ENCODE data around the gene MGAM2.

The MGAM2 gene

DNA sequence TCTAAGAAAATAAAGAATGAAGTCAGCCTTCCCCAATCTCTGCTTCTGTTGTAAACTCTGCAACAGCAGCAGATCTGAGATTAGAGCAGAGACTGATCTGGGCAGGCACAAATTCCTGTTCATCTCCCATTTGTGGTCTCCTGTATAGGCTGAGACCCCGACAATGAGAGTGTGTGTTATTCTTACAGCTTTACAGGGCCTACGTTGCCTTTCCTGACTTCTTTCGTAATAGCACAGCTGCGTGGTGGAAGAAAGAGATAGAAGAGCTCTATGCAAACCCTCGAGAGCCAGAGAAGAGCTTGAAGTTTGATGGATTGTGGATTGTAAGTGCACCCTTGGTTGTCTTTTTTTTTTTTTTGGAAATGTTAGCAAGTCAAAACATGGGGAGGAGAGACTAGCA is 74.3 kb downstream of the MGAM2 start:
- H3K4me1 ChIP-seq (ENCODE audit: control insufficient read depth, insufficient read depth, low read length) = no peaks in the 10 kb centered on the region
- H3K9me3 ChIP-seq (ENCODE audit: control insufficient read depth, low read length) = no peaks in the 10 kb centered on the region
- H3K36me3 ChIP-seq (ENCODE audit: control insufficient read depth, insufficient read depth, low read length) = no peaks in the 10 kb centered on the region
- no peak overlapping the region for H3K4me3 ChIP-seq (ENCODE audit: low read length)
- no peaks in the 10 kb centered on the region for H3K27me3 ChIP-seq (ENCODE audit: control insufficient read depth, insufficient read depth, low read length)
- no peak overlapping the region for H3K9ac ChIP-seq (ENCODE audit: low read length)

GRCh38 chr7:142188154-142188553 is 76.6 kb downstream of the MGAM2 start:
- no peaks in the 10 kb centered on the region for H3K4me1 ChIP-seq (ENCODE audit: control insufficient read depth, insufficient read depth, low read length)
- no peaks in the 10 kb centered on the region for H3K9me3 ChIP-seq (ENCODE audit: control insufficient read depth, low read length)
- no peak overlapping the region for H3K4me3 ChIP-seq (ENCODE audit: low read length)
- no peaks in the 10 kb centered on the region for H3K27me3 ChIP-seq (ENCODE audit: control insufficient read depth, insufficient read depth, low read length)
- H3K9ac ChIP-seq (ENCODE audit: low read length) = no peak overlapping the region
- no peaks in the 10 kb centered on the region for H3K36me3 ChIP-seq (ENCODE audit: control insufficient read depth, insufficient read depth, low read length)

GRCh38 chr7:142188846-142189245 is 77.3 kb downstream of the MGAM2 start:
- Histone ChIP-seq H3K4me3 (ENCODE audit: low read length) (no peak overlapping the region), H3K36me3 (ENCODE audit: control insufficient read depth, insufficient read depth, low read length) (no peaks in the 10 kb centered on the region), H3K4me1 (ENCODE audit: control insufficient read depth, insufficient read depth, low read length) (no peaks in the 10 kb centered on the region), H3K9me3 (ENCODE audit: control insufficient read depth, low read length) (no peaks in the 10 kb centered on the region), H3K9ac (ENCODE audit: low read length) (no peak overlapping the region), H3K27me3 (ENCODE audit: control insufficient read depth, insufficient read depth, low read length) (no peaks in the 10 kb centered on the region)

GRCh38 chr7:142194201-142194600 is 82.7 kb downstream of the MGAM2 start:
- Histone ChIP-seq H3K4me3 (ENCODE audit: low read length) (no peak overlapping the region), H3K4me1 (ENCODE audit: control insufficient read depth, insufficient read depth, low read length) (no peaks in the 10 kb centered on the region), H3K9me3 (ENCODE audit: control insufficient read depth, low read length) (no peaks in the 10 kb centered on the region), H3K36me3 (ENCODE audit: control insufficient read depth, insufficient read depth, low read length) (no peaks in the 10 kb centered on the region), H3K9ac (ENCODE audit: low read length) (no peak overlapping the region), H3K27me3 (ENCODE audit: control insufficient read depth, insufficient read depth, low read length) (no peaks in the 10 kb centered on the region)

GRCh38 chr7:142196066-142196840 is 84.7 kb downstream of the MGAM2 start:
- Histone ChIP-seq H3K4me1 (ENCODE audit: control insufficient read depth, insufficient read depth, low read length) (no peaks in the 10 kb centered on the region), H3K27me3 (ENCODE audit: control insufficient read depth, insufficient read depth, low read length) (no peaks in the 10 kb centered on the region), H3K36me3 (ENCODE audit: control insufficient read depth, insufficient read depth, low read length) (no peaks in the 10 kb centered on the region), H3K9ac (ENCODE audit: low read length) (no peak overlapping the region), H3K9me3 (ENCODE audit: control insufficient read depth, low read length) (no peaks in the 10 kb centered on the region), H3K4me3 (ENCODE audit: low read length) (no peak overlapping the region)

DNA sequence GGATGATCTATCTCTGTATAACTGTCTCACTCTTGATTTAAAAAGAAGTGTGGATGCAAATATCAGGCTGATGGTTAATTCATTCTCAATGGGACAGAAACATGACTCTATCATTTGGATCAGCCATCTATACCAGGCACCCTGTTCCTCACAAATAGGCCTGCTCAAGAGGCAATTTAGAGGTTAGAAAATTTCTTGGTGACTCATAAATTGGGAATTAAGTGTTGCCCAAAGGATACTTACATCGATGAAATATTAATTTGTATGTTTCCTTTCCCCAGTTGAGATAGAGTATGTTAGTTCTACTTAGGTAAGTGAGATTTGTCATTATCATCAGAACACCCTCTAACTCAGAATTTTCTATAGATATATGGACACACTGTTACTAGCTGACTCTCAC is 88.7 kb downstream of the MGAM2 start:
- no peak overlapping the region for H3K9ac ChIP-seq (ENCODE audit: low read length)
- H3K27me3 ChIP-seq (ENCODE audit: control insufficient read depth, insufficient read depth, low read length) = no peaks in the 10 kb centered on the region
- no peaks in the 10 kb centered on the region for H3K36me3 ChIP-seq (ENCODE audit: control insufficient read depth, insufficient read depth, low read length)
- H3K4me3 ChIP-seq (ENCODE audit: low read length) = no peak overlapping the region
- H3K4me1 ChIP-seq (ENCODE audit: control insufficient read depth, insufficient read depth, low read length) = no peaks in the 10 kb centered on the region
- no peaks in the 10 kb centered on the region for H3K9me3 ChIP-seq (ENCODE audit: control insufficient read depth, low read length)

GRCh38 chr7:142228537-142229104 is 117.1 kb downstream of the MGAM2 start:
- no peaks in the 10 kb centered on the region for H3K4me1 ChIP-seq (ENCODE audit: control insufficient read depth, insufficient read depth, low read length)
- H3K9ac ChIP-seq (ENCODE audit: low read length) = no peak overlapping the region
- no peaks in the 10 kb centered on the region for H3K27me3 ChIP-seq (ENCODE audit: control insufficient read depth, insufficient read depth, low read length)
- H3K9me3 ChIP-seq (ENCODE audit: control insufficient read depth, low read length) = no peaks in the 10 kb centered on the region
- H3K4me3 ChIP-seq (ENCODE audit: low read length) = no peak overlapping the region
- no peaks in the 10 kb centered on the region for H3K36me3 ChIP-seq (ENCODE audit: control insufficient read depth, insufficient read depth, low read length)

- H3K36me3 ChIP-seq (ENCODE audit: control insufficient read depth, insufficient read depth, low read length) = no peaks in the 10 kb centered on the region
Measured at GRCh38 chr7:142231716-142232115, 120.2 kb downstream of the MGAM2 start.

GRCh38 chr7:142240546-142240945 is 129.0 kb downstream of the MGAM2 start:
- Histone ChIP-seq H3K36me3 (ENCODE audit: control insufficient read depth, insufficient read depth, low read length) (no peaks in the 10 kb centered on the region), H3K9ac (ENCODE audit: low read length) (no peak overlapping the region), H3K4me3 (ENCODE audit: low read length) (no peak overlapping the region), H3K4me1 (ENCODE audit: control insufficient read depth, insufficient read depth, low read length) (no peaks in the 10 kb centered on the region), H3K9me3 (ENCODE audit: control insufficient read depth, low read length) (no peaks in the 10 kb centered on the region), H3K27me3 (ENCODE audit: control insufficient read depth, insufficient read depth, low read length) (no peaks in the 10 kb centered on the region)

More at GRCh38 chr7:142231716-142232115, 120.2 kb downstream of the MGAM2 start:
- no peak overlapping the region for H3K4me3 ChIP-seq (ENCODE audit: low read length)
- H3K9me3 ChIP-seq (ENCODE audit: control insufficient read depth, low read length) = no peaks in the 10 kb centered on the region
- no peaks in the 10 kb centered on the region for H3K4me1 ChIP-seq (ENCODE audit: control insufficient read depth, insufficient read depth, low read length)
- no peaks in the 10 kb centered on the region for H3K27me3 ChIP-seq (ENCODE audit: control insufficient read depth, insufficient read depth, low read length)
- no peak overlapping the region for H3K9ac ChIP-seq (ENCODE audit: low read length)

- Histone ChIP-seq H3K36me3 (ENCODE audit: control insufficient read depth, insufficient read depth, low read length) (no peaks in the 10 kb centered on the region), H3K9me3 (ENCODE audit: control insufficient read depth, low read length) (no peaks in the 10 kb centered on the region), H3K4me1 (ENCODE audit: control insufficient read depth, insufficient read depth, low read length) (no peaks in the 10 kb centered on the region), H3K27me3 (ENCODE audit: control insufficient read depth, insufficient read depth, low read length) (no peaks in the 10 kb centered on the region), H3K4me3 (ENCODE audit: low read length) (no peak overlapping the region), H3K9ac (ENCODE audit: low read length) (no peak overlapping the region)
Measured at GRCh38 chr7:142243823-142244222, 132.3 kb downstream of the MGAM2 start.

- no peaks in the 10 kb centered on the region for H3K36me3 ChIP-seq (ENCODE audit: control insufficient read depth, insufficient read depth, low read length)
- H3K4me1 ChIP-seq (ENCODE audit: control insufficient read depth, insufficient read depth, low read length) = no peaks in the 10 kb centered on the region
Measured at GRCh38 chr7:142248166-142249160, 136.9 kb downstream of the MGAM2 start.

GRCh38 chr7:142249918-142250317 is 138.4 kb downstream of the MGAM2 start:
- Histone ChIP-seq H3K27me3 (ENCODE audit: control insufficient read depth, insufficient read depth, low read length) (no peaks in the 10 kb centered on the region), H3K4me3 (ENCODE audit: low read length) (no peak overlapping the region), H3K9me3 (ENCODE audit: control insufficient read depth, low read length) (no peaks in the 10 kb centered on the region), H3K9ac (ENCODE audit: low read length) (no peak overlapping the region), H3K36me3 (ENCODE audit: control insufficient read depth, insufficient read depth, low read length) (no peaks in the 10 kb centered on the region), H3K4me1 (ENCODE audit: control insufficient read depth, insufficient read depth, low read length) (no peaks in the 10 kb centered on the region)

More at GRCh38 chr7:142248166-142249160, 136.9 kb downstream of the MGAM2 start:
- Histone ChIP-seq H3K27me3 (ENCODE audit: control insufficient read depth, insufficient read depth, low read length) (no peaks in the 10 kb centered on the region), H3K4me3 (ENCODE audit: low read length) (no peak overlapping the region), H3K9ac (ENCODE audit: low read length) (no peak overlapping the region), H3K9me3 (ENCODE audit: control insufficient read depth, low read length) (no peaks in the 10 kb centered on the region)

All from mucosa of stomach (tissue), 1 donor.